HEK293T (cell line): Measurements from ENCODE around the gene TSPAN12.

ENCODE experiments used
- ARNT ChIP-seq: fragments of 450-650 bp; IDR thresholded peaks from 2 replicates; pipeline ENCODE4 v1.6.1; 2017; ENCODE audit warnings: mild to moderate bottlenecking
- CTBP1 ChIP-seq: fragments of 450-650 bp; IDR thresholded peaks from 2 replicates; pipeline ENCODE4 v1.6.1; 2016; ENCODE audit warnings: borderline replicate concordance
- FOXA1 ChIP-seq: fragments of 450-650 bp; IDR thresholded peaks from 2 replicates; pipeline ENCODE4 v1.6.1; 2016; ENCODE audit warnings: mild to moderate bottlenecking
- FOXK2 ChIP-seq: fragments of 450-650 bp; IDR thresholded peaks from 2 replicates; pipeline ENCODE4 v1.6.1; 2016; ENCODE audit warnings: mild to moderate bottlenecking
- FOXM1 ChIP-seq: fragments of 450-650 bp; IDR thresholded peaks from 2 replicates; pipeline ENCODE4 v1.6.1; 2017; ENCODE audit warnings: mild to moderate bottlenecking, borderline replicate concordance
- L3MBTL2 ChIP-seq: fragments of 450-650 bp; conservative IDR thresholded peaks from 2 replicates; pipeline ENCODE4 v1.6.1; 2016; ENCODE audit warnings: mild to moderate bottlenecking
- NFRKB ChIP-seq: fragments of 450-650 bp; IDR thresholded peaks from 2 replicates; pipeline ENCODE4 v1.6.1; 2016; ENCODE audit warnings: mild to moderate bottlenecking, moderate library complexity
- SP1 ChIP-seq: fragments of 450-650 bp; IDR thresholded peaks from 2 replicates; pipeline ENCODE4 v1.6.1; 2017
- SUZ12 ChIP-seq: fragments of 450-650 bp; IDR thresholded peaks from 2 replicates; pipeline ENCODE4 v1.6.1; 2016; ENCODE audit warnings: mild to moderate bottlenecking
- ZNF384 ChIP-seq: fragments of 450-650 bp; IDR thresholded peaks from 2 replicates; pipeline ENCODE4 v1.6.1; 2016

- no peak for TF ChIP-seq SP1
- no peak for TF ChIP-seq FOXA1
- no peak for TF ChIP-seq SUZ12
- no peak for TF ChIP-seq L3MBTL2
- no peak for TF ChIP-seq FOXK2
- no peak for TF ChIP-seq FOXM1
- no peak for TF ChIP-seq ZNF384
- no peak for TF ChIP-seq ARNT
- no peak for TF ChIP-seq CTBP1
- TF ChIP-seq NFRKB = no peak
These were observed 14.8 kb downstream of the TSPAN12 start for GRCh38 chr7:120843109-120843508.
